ENCODE data around the gene DOCK1.

DNA sequence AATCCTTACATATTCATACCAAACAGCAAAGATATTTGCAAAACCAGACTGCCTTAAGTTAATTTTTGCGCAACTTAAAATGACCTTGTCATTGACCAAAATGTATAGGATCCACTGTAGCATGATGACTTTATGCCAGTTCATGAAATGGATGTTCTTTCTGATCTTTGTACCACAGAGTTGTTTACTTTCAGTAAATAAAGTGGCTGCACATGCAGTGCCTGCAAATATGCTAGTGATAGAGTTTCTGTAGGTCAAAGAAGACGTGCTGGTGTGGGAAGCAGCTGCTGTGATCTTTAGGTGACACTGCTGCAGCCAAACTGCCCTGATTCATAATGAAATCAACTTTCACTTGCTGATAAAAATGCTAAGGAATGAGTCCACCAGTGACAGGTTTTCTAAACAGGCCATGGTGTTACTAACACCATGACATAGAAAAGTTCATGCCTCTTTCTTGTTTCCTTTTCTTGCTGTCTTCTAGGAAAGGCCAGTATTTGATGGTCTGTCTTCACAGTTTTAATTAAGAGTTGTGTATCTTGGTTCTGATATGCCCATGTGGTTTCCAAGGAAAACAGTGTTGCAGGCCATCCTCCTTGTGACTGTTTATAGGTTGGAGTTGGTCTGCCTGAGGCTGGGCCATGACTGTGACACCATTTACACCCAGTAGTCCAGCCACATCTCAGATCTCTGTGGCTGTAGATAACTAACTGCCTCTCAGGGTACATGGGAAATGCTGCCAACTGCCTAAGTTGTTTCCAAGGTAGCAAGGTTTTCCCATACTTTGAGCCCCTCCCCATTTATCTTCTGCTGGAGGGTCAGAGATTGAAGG, 228.7 kb downstream of the DOCK1 start:
- TF ChIP-seq POLR2A (IDR thresholded peaks at IDR 0.05): no peak
- TF ChIP-seq, protein P1, sequence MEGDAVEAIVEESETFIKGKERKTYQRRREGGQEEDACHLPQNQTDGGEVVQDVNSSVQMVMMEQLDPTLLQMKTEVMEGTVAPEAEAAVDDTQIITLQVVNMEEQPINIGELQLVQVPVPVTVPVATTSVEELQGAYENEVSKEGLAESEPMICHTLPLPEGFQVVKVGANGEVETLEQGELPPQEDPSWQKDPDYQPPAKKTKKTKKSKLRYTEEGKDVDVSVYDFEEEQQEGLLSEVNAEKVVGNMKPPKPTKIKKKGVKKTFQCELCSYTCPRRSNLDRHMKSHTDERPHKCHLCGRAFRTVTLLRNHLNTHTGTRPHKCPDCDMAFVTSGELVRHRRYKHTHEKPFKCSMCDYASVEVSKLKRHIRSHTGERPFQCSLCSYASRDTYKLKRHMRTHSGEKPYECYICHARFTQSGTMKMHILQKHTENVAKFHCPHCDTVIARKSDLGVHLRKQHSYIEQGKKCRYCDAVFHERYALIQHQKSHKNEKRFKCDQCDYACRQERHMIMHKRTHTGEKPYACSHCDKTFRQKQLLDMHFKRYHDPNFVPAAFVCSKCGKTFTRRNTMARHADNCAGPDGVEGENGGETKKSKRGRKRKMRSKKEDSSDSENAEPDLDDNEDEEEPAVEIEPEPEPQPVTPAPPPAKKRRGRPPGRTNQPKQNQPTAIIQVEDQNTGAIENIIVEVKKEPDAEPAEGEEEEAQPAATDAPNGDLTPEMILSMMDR (IDR thresholded peaks at IDR 0.05): no peak
